ENCODE results near the gene TMEM248.
"Not testable (repeated sequence)": the region's sequence is repeated elsewhere in the genome, so short reads cannot be mapped to it uniquely, and the experiment has no call there.

GRCh38 chr7:66978312-66978711, 57.3 kb downstream of the TMEM248 start:
- TF ChIP-seq, protein P1, sequence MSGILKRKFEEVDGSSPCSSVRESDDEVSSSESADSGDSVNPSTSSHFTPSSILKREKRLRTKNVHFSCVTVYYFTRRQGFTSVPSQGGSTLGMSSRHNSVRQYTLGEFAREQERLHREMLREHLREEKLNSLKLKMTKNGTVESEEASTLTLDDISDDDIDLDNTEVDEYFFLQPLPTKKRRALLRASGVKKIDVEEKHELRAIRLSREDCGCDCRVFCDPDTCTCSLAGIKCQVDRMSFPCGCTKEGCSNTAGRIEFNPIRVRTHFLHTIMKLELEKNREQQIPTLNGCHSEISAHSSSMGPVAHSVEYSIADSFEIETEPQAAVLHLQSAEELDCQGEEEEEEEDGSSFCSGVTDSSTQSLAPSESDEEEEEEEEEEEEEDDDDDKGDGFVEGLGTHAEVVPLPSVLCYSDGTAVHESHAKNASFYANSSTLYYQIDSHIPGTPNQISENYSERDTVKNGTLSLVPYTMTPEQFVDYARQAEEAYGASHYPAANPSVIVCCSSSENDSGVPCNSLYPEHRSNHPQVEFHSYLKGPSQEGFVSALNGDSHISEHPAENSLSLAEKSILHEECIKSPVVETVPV (CRISPR knock-in tag; IDR thresholded peaks at IDR 0.05) = not testable (repeated sequence)
- not testable (repeated sequence) for TF ChIP-seq SNAI2 (CRISPR knock-in tag; IDR thresholded peaks at IDR 0.05); ESRRG (CRISPR knock-in tag; IDR thresholded peaks at IDR 0.05); ZNF8 (CRISPR knock-in tag; IDR thresholded peaks at IDR 0.05); ZC3H10 (CRISPR knock-in tag; IDR thresholded peaks at IDR 0.05); ARNTL (CRISPR knock-in tag; IDR thresholded peaks at IDR 0.05; ENCODE audit: borderline replicate concordance, low read depth); ZNF565 (CRISPR knock-in tag; conservative IDR thresholded peaks at IDR 0.05; ENCODE audit: low read depth); CSDC2 (CRISPR knock-in tag; IDR thresholded peaks at IDR 0.05); ISL1 (CRISPR knock-in tag; IDR thresholded peaks at IDR 0.05)
- TF ChIP-seq, protein P2, sequence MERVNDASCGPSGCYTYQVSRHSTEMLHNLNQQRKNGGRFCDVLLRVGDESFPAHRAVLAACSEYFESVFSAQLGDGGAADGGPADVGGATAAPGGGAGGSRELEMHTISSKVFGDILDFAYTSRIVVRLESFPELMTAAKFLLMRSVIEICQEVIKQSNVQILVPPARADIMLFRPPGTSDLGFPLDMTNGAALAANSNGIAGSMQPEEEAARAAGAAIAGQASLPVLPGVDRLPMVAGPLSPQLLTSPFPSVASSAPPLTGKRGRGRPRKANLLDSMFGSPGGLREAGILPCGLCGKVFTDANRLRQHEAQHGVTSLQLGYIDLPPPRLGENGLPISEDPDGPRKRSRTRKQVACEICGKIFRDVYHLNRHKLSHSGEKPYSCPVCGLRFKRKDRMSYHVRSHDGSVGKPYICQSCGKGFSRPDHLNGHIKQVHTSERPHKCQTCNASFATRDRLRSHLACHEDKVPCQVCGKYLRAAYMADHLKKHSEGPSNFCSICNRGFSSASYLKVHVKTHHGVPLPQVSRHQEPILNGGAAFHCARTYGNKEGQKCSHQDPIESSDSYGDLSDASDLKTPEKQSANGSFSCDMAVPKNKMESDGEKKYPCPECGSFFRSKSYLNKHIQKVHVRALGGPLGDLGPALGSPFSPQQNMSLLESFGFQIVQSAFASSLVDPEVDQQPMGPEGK (CRISPR knock-in tag; IDR thresholded peaks at IDR 0.05; ENCODE audit: borderline replicate concordance) = not testable (repeated sequence)
- TF ChIP-seq, protein P3, sequence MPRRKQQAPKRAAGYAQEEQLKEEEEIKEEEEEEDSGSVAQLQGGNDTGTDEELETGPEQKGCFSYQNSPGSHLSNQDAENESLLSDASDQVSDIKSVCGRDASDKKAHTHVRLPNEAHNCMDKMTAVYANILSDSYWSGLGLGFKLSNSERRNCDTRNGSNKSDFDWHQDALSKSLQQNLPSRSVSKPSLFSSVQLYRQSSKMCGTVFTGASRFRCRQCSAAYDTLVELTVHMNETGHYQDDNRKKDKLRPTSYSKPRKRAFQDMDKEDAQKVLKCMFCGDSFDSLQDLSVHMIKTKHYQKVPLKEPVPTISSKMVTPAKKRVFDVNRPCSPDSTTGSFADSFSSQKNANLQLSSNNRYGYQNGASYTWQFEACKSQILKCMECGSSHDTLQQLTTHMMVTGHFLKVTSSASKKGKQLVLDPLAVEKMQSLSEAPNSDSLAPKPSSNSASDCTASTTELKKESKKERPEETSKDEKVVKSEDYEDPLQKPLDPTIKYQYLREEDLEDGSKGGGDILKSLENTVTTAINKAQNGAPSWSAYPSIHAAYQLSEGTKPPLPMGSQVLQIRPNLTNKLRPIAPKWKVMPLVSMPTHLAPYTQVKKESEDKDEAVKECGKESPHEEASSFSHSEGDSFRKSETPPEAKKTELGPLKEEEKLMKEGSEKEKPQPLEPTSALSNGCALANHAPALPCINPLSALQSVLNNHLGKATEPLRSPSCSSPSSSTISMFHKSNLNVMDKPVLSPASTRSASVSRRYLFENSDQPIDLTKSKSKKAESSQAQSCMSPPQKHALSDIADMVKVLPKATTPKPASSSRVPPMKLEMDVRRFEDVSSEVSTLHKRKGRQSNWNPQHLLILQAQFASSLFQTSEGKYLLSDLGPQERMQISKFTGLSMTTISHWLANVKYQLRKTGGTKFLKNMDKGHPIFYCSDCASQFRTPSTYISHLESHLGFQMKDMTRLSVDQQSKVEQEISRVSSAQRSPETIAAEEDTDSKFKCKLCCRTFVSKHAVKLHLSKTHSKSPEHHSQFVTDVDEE (CRISPR knock-in tag; IDR thresholded peaks at IDR 0.05) = not testable (repeated sequence)
